ENCODE results near the gene SIT1.

SIT1 gene

GRCh38 chr9:35618325-35618727 lies 32.4 kb downstream of the SIT1 start, which contains the start of gene CD72:
CD72 (minus strand) TSS chr9:35618413; CDS start chr9:35618303, 110 bp downstream.
- TF ChIP-seq POLR2AphosphoS5 (IDR thresholded peaks at IDR 0.05; ENCODE audit: low read depth, low read length) (no peak), FOXP2 (optimal IDR thresholded peaks at IDR 0.05; ENCODE audit: borderline replicate concordance, extremely low read depth, extremely low read length, insufficient read depth) (no peak), REST (IDR thresholded peaks at IDR 0.05; ENCODE audit: insufficient read depth in 1 of 2, low read depth in 2 of 2, low read length in 2 of 2) (no peak), TAF1 (IDR thresholded peaks at IDR 0.05; ENCODE audit: borderline replicate concordance, insufficient read depth, low read length) (no peak), SIN3A (IDR thresholded peaks at IDR 0.05; ENCODE audit: borderline replicate concordance, insufficient read depth, low read length) (no peak)

- no peak for TF ChIP-seq POLR2AphosphoS5 (IDR thresholded peaks at IDR 0.05; ENCODE audit: low read depth, low read length)
- no peak for TF ChIP-seq TAF1 (IDR thresholded peaks at IDR 0.05; ENCODE audit: borderline replicate concordance, insufficient read depth, low read length)
- TF ChIP-seq SIN3A (IDR thresholded peaks at IDR 0.05; ENCODE audit: borderline replicate concordance, insufficient read depth, low read length) = no peak
- no peak for TF ChIP-seq REST (IDR thresholded peaks at IDR 0.05; ENCODE audit: insufficient read depth in 1 of 2, low read depth in 2 of 2, low read length in 2 of 2)
- TF ChIP-seq FOXP2 (optimal IDR thresholded peaks at IDR 0.05; ENCODE audit: borderline replicate concordance, extremely low read depth, extremely low read length, insufficient read depth) = no peak
Observed at GRCh38 chr9:35617548-35617947, 33.2 kb downstream of the SIT1 start.

GRCh38 chr9:35616681-35617459 lies 33.9 kb downstream of the SIT1 start:
- TF ChIP-seq REST (IDR thresholded peaks at IDR 0.05; ENCODE audit: insufficient read depth in 1 of 2, low read depth in 2 of 2, low read length in 2 of 2) = no peak

GRCh38 chr9:35615981-35616680 lies 34.6 kb downstream of the SIT1 start:
- no peak for TF ChIP-seq REST (IDR thresholded peaks at IDR 0.05; ENCODE audit: insufficient read depth in 1 of 2, low read depth in 2 of 2, low read length in 2 of 2)
- no peak for TF ChIP-seq TAF1 (IDR thresholded peaks at IDR 0.05; ENCODE audit: borderline replicate concordance, insufficient read depth, low read length)
